ENCODE results near the gene ABL1. TPM values are rescaled to one million over a fixed set of nuclear protein-coding genes. Genes with fewer than 3 reads are reported as not detected.

ABL1 gene
- total RNA-seq, 4 donors from 2014 or later, result 60.3 to 97.0 (median 79.8) TPM

DNA sequence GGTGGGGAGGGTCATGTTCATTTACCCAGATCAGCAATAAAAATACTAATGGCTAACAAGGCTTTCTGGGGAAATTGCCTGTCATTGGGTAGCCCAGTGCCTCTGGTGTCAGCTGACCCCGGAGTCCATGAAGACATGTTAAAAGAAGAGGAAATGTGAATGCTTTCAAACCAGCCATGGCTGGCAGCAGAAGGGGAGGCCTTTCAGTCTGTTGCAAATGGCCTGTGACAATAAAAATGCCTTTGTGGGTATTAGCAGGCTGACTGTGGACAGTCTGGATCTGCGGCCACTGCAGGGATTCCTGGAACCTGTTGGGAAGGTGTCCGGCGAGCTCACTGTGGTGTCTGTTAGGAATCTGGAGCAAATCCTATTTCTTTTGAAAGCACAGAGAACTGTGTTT is 7.5 kb downstream of the ABL1 start:
- Histone ChIP-seq H3K36me3 (no peaks in the 10 kb centered on the region), H3K4me1 (peaks cover 65 to 86% of the 10 kb centered on the region in 2 donors), H3K9me3 (no peaks in the 10 kb centered on the region), H3K27ac (peak overlapping the region in 2 of 3 donors; percentile 21 to 33), H3K27me3 (no peaks in the 10 kb centered on the region), H3K4me3 (replicated peaks in 1 of 3) (no peak overlapping the region)
- 82 to 88% methylated on average over 4 of the region's 4 CpGs for WGBS, 2 donors
- no peak for DNase-seq
- TF ChIP-seq, protein P1, sequence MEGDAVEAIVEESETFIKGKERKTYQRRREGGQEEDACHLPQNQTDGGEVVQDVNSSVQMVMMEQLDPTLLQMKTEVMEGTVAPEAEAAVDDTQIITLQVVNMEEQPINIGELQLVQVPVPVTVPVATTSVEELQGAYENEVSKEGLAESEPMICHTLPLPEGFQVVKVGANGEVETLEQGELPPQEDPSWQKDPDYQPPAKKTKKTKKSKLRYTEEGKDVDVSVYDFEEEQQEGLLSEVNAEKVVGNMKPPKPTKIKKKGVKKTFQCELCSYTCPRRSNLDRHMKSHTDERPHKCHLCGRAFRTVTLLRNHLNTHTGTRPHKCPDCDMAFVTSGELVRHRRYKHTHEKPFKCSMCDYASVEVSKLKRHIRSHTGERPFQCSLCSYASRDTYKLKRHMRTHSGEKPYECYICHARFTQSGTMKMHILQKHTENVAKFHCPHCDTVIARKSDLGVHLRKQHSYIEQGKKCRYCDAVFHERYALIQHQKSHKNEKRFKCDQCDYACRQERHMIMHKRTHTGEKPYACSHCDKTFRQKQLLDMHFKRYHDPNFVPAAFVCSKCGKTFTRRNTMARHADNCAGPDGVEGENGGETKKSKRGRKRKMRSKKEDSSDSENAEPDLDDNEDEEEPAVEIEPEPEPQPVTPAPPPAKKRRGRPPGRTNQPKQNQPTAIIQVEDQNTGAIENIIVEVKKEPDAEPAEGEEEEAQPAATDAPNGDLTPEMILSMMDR (IDR thresholded peaks at IDR 0.05), result no peak
- TF ChIP-seq POLR2A (IDR thresholded peaks at IDR 0.05), result no peak
- intact Hi-C loops (cut with DNase I), result no loop called here

DNA sequence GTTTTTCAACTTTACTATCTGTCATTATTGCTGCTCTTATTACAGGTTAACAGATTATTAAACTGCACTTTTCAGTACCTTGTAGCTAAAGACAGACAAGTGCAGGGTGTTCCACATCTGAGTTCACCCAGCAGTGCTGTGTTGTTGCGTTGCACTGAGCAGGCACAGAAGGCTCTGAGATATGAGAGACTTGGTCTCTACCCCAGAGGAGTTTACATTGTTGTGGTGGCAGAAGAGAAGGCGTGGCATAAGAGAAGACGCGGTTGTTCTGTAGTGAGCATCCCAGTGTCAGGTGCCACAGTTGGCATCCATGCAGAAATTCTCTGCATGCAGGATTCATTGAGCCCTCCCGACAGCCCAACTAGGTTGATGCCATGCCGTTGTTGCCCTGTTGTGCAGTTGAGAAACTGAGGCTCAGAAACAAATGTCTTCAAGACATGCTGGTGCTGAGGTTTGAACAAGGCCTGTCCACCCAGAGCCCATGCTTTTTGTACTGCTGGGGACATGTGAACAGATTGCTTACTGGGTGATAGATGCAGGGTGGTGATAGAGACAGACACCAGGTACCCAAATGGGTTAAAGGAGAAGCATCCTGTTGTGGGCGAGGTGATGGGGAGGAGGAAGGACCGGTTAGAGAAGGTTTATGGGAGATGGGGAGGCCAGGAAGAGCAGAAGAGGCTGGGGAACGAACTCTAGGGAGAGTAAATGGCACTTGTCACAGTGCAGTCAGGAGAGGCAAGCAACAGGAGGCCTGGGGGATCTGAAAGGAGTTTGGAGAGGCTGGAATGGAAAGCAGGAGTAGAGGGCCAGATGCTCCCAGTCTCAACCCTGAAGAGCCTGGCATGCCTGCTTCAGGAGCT is 8.2 kb downstream of the ABL1 start:
- no peaks in the 10 kb centered on the region for H3K27me3 ChIP-seq
- TF ChIP-seq, protein P1 (IDR thresholded peaks at IDR 0.05), result no peak
- no peak for TF ChIP-seq POLR2A (IDR thresholded peaks at IDR 0.05)
- intact Hi-C loops (cut with DNase I), result no loop called here

DNA sequence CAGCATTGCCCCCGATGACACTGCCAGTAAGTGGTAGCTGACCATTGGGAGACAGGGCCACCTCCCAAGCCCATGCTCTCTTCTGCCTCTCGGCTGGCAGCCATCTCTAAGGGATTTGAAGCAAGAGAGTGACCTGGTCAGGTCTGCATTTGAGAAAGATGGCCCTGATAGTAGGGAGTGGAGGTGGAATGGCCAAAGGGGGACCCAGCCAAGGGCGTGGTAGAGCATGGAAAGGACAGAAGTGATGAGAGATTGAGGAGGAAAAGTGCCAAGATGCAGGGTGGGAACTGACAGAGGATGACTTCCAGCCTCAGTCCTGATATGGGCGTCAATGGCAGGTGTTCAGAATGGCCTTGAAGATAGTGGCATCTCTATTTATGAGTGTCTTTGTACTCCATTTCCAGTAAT is 9.0 kb downstream of the ABL1 start:
- Histone ChIP-seq H3K4me1 (peaks cover 56 to 94% of the 10 kb centered on the region in 2 donors), H3K4me3 (replicated peaks in 1 of 3) (no peak overlapping the region)
- intact Hi-C loops (cut with DNase I), result no loop called here

More for the DNA sequence above, 8.2 kb downstream of the ABL1 start:
- no peaks in the 10 kb centered on the region for H3K9me3 ChIP-seq
- no peaks in the 10 kb centered on the region for H3K36me3 ChIP-seq
- H3K4me1 ChIP-seq, result peaks cover 63 to 91% of the 10 kb centered on the region in 2 donors
- WGBS, 2 donors, result 74 to 77% methylated on average over 9 of the region's 9 CpGs
- H3K27ac ChIP-seq, result peak overlapping the region in 2 of 3 donors; percentile 72 to 94
- DNase-seq, result no peak
- H3K4me3 ChIP-seq (replicated peaks in 1 of 3), result no peak overlapping the region

DNA sequence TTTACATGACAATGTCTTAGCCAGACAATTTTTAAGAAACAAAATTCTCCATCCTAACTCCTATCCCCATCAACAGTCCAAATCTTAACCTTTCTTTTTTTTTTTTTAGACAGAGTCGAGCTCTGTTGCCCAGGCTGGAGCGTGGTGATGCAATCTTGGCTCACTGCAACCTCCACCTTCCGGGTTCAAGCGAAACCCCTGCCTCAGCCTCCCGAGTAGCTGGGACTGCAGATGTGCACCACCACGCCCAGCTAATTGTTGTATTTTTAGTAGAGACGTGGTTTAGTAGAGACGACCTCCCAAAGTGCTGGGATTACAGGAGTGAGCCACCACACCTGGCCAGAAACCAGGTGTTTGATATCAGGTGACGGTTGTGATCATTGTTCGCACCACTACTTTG is 10.2 kb downstream of the ABL1 start:
- H3K36me3 ChIP-seq, result no peaks in the 10 kb centered on the region
- intact Hi-C loops (cut with DNase I), result no loop called here
- H3K27ac ChIP-seq, result peak overlapping the region in 2 of 3 donors; percentile 72 to 94
- TF ChIP-seq, protein P1 (IDR thresholded peaks at IDR 0.05), result no peak
- TF ChIP-seq POLR2A (IDR thresholded peaks at IDR 0.05), result no peak
- no peak overlapping the region for H3K4me3 ChIP-seq (replicated peaks in 1 of 3)
- H3K27me3 ChIP-seq, result no peaks in the 10 kb centered on the region
- peaks cover 46 to 91% of the 10 kb centered on the region in 2 donors for H3K4me1 ChIP-seq
- WGBS, 2 donors, result 73 to 82% methylated on average over 10 of the region's 10 CpGs
- no peak for DNase-seq
- no peaks in the 10 kb centered on the region for H3K9me3 ChIP-seq

More for the DNA sequence above, 9.0 kb downstream of the ABL1 start:
- H3K27ac ChIP-seq, result peak overlapping the region in 2 of 3 donors; percentile 72 to 94
- H3K36me3 ChIP-seq, result no peaks in the 10 kb centered on the region
- H3K27me3 ChIP-seq, result no peaks in the 10 kb centered on the region
- TF ChIP-seq POLR2A (IDR thresholded peaks at IDR 0.05), result no peak
- TF ChIP-seq, protein P1 (IDR thresholded peaks at IDR 0.05), result no peak
- H3K9me3 ChIP-seq, result no peaks in the 10 kb centered on the region
- DNase-seq, result no peak
- WGBS, 2 donors, result 89 to 97% methylated on average over 4 of the region's 4 CpGs

DNA sequence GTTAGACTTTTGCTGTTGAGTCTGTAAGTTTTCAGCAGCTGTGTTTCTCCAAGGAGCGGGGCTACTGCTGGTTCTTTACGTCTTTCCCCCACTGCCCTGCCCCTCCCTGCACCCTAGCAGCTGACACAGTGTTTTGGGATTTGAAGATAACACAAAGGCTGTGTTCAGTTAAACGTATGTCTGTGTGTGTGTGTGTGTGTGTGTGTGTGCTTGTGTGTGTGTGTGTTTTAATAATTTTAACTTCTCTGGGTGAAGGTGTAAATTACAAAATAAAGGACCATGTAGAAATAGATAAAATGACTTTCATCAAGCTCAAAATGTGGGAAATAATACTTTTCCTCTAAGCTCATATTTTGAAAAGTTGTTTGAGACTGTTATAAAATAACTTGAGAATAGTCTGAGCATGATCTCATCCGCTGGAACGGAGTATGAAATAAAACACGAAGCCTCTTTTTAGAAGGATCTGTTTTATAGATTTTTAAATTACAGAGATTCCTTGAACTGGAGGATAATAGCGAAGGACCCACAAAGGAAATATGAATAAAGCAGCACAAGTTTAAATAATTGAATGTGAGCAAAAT is 10.9 kb downstream of the ABL1 start:
- TF ChIP-seq, protein P1 (IDR thresholded peaks at IDR 0.05), result no peak
- TF ChIP-seq POLR2A (IDR thresholded peaks at IDR 0.05), result no peak
- Histone ChIP-seq H3K4me3 (replicated peaks in 1 of 3) (no peak overlapping the region), H3K27ac (peak overlapping the region; percentile 72 to 94 (median 75)), H3K9me3 (no peaks in the 10 kb centered on the region), H3K27me3 (no peaks in the 10 kb centered on the region), H3K36me3 (no peaks in the 10 kb centered on the region), H3K4me1 (peaks cover 46 to 90% of the 10 kb centered on the region in 2 donors)
- no peak for DNase-seq
- intact Hi-C loops (cut with DNase I), result no loop called here
- WGBS, 2 donors, result 59 to 69% methylated on average over 7 of the region's 7 CpGs
